KG1 (cell line): Measurements from ENCODE around the gene IL5.
"Not testable (repeated sequence)": the region's sequence is repeated elsewhere in the genome, so short reads cannot be mapped to it uniquely, and the experiment has no call there.

Experiments used
- DNase-seq: peaks from one replicate; lab custom pipeline; 2025; lab: John Stamatoyannopoulos, UW

The IL5 gene

DNA sequence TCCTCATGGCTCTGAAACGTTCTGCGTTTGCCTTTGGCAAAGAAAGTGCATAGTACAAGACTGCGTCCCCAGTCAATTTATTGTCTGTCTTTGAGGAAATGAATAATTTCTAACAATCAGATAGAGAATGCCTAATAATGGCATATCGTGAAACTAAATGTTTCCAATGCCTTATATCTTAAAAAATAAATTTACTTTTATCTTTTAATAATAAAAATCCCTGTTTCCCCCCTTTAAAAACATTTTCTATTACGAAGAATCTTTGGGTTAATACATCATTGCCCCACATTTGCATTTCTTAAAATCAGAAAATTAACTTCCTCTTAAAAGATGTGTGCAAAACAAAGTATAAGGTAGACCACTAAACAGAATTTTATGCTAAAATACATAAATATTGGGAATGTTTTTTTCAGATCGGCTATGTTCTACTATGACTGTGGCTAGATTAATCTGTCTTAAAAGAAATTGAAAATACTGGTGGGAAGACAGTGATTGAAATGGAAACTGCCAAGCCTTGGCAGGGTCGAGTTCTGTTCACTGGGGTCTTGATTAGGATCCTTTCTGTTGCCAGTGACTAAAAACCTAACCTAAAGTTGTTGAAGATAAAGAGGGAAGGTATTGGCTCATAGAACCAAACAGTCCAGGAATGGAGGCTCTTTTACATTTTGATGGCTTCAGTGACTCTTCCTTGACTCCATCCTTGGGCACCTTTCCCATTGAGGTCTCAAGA lies at the start of gene IL5:
Gene IL5 (minus strand): TSS at position 51 of the 730 bp plus-strand sequence. CDS start 44 bp downstream, at position 7.
- no peak for DNase-seq

DNA sequence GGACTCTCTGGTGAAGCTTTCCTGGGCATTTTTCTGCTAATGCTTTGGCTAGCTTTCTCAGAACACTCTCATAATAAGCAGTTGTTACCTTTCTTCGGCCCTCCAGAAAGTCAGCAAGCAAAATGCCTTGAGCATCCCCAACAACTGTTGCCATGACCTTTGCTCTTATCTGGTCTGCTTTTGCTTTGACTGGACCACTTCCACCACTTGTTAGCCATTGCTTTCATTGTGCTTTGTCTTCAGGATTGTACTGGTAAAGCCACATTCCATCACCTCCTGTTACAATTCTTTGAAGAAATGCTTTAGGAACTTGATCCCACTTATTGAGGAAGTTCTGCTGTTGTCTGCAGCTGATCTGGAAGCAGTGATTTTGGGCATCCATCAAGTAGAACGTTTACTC lies 49.2 kb upstream of the IL5 start:
- no peak for DNase-seq

DNA sequence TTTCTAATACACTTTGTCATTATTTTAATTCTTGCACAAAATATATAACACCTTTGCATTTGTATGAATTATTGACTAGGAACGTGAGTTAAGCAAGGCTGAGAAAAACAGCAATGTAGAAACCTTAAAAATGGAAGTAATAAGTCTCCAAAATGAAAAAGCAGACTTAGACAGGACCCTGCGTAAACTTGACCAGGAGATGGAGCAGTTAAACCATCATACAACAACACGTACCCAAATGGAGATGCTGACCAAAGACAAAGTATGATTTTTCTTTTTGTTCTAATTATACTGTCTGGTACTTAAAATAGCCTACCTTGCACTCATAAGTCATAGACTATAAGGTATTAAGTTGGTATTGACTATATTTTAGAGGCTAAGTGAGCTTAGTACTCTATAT lies 47.8 kb upstream of the IL5 start:
- no peak for DNase-seq

DNA sequence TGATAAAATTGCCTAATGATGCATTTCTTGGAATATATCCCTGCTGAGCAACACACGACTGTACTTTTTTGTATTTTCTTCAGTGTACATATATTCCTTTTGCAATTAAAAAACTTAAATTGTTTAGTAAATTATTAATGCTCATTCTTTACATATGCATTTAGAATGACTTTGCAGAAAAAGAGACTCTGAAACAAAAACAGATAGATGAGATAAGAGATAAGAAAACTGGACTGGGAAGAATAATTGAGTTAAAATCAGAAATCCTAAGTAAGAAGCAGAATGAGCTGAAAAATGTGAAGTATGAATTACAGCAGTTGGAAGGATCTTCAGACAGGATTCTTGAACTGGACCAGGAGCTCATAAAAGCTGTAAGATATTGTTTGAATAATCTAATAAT lies 46.1 kb upstream of the IL5 start:
- no peak for DNase-seq

DNA sequence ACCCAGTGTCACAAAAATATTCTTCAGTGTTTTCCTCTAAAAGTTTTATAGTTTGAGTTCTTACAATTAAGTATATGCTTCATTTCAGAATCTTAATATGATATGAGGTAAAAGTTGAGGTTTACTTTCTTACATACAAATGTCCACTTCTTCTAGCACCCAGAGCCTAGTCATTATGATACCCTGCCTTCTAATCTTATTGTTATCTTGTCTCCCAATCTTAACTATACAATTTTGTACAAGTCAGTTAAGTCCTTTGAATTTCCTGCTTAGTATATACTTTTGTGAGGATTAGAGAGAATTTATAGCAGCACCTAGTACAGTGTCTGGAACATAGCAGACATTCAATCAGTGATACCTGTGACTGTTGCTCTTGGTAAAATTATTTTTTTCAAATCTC lies 42.7 kb upstream of the IL5 start:
- no peak for DNase-seq

DNA sequence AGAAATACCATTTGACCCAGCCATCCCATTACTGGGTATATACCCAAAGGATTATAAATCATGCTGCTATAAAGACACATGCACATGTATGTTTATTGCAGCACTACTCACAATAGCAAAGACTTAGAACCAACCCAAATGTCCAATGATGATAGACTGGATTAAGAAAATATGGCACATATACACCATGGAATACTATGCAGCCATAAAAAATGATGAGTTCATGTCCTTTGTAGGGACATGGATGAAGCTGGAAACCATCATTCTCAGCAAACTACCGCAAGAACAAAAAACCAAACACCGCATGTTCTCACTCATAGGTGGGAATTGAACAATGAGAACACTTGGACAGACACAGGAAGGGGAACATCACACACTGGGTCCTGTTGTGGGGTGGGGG lies 41.2 kb upstream of the IL5 start:
- DNase-seq, result not testable (repeated sequence)

DNA sequence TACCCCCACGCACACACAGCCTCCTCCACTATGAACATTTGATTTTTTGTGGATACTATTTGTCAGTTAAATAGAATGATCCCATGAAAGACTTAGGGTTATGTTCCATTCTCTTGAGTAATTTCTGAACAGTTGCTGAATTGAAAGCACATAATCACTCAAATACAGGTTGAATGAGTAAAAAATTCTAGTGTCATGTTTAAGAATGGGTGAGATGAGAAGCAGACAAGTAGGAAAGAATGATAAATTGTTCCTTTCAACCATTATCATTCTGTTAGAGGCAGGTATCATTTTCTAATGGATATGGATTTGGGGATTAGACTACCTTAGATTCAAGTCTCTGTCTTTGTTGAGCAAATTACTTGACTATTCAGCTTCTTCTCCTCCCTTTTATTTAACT lies 32.8 kb upstream of the IL5 start:
- no peak for DNase-seq

DNA sequence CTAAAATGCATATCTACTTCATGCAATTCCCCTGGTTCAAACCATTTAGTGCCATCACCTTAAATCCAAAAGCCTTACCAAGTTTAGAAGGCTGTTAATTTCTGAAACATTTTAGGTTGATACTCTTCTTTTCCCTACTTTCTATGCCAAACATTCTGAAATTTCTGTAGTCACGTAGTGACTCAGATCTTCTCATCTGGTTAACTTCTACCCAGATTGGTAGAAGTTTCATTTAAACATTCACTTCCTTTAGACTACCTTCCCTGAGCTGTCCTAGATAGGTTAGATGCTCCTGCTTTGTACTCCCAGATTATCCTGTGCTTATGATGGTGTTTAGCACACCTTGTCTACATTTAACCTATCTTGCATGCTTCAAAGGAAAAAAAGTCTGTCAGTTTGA lies 23.3 kb upstream of the IL5 start:
- no peak for DNase-seq

DNA sequence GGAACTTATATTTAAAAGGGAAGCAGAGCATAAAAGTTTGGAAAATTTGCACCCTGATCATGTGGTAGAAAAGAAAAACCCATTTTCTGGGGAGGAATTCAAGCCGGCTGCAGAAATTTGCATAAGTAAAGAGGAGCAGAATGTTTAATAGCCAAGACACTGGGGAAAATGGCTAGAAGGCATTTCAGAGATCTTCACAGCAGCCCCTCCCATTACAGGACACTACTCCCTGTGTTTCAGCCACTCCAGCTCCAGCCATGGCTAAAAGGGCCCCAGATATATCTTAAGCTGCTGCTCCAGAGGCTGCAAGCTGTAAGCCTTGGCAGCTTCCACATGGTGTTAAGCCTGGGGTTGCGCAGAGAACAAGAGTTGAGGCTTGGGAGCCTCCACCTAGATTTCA lies 21.2 kb upstream of the IL5 start:
- not testable (repeated sequence) for DNase-seq

DNA sequence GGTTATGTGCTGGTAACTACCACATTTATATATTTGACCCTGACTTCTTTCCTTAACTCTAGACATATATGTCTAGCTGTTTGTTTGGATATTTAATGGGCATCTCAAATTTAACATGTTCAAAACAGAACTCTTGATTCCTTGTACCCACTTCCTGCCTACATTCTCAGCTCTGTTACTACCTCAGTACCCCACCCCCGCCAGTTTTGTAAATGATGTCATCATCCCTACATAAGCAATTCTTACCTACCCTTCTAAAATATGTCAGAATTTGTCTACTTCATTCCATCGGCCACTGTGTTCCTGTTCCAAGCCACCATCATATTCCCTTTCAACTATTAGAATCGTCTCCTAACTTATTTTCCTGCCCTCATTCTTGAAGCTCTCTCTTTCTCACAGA lies 18.3 kb upstream of the IL5 start:
- no peak for DNase-seq

DNA sequence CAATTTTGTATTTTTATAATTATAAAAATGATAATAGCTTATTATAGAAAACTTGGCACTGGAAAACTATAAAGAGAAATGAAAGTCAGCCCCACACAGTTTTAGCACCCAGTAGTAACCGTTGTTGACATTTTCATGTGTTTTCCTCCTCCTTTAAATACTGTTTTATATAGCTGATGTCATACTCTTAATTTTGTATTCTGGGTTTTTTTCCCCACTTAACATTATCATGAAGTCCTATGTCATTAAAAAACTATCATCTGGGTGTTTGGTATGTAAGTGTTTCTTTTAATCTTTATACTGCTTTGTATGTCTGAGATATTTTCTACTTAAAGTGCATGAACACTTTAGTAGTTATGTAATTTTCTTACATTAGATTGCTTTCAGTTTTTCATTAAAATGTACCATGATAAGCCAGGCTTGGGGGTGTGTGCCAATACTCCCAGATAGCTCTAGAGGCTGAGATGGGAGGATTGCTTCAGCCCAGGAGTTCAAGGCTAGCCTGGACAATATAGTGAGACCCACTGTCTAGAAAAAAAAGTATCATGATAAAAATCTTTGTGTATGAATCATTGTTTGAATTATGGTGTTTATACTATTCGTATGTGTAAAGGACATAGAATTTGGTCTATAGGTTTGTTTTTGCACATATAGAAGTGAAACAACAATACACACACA lies 16.2 kb upstream of the IL5 start:
- no peak for DNase-seq

DNA sequence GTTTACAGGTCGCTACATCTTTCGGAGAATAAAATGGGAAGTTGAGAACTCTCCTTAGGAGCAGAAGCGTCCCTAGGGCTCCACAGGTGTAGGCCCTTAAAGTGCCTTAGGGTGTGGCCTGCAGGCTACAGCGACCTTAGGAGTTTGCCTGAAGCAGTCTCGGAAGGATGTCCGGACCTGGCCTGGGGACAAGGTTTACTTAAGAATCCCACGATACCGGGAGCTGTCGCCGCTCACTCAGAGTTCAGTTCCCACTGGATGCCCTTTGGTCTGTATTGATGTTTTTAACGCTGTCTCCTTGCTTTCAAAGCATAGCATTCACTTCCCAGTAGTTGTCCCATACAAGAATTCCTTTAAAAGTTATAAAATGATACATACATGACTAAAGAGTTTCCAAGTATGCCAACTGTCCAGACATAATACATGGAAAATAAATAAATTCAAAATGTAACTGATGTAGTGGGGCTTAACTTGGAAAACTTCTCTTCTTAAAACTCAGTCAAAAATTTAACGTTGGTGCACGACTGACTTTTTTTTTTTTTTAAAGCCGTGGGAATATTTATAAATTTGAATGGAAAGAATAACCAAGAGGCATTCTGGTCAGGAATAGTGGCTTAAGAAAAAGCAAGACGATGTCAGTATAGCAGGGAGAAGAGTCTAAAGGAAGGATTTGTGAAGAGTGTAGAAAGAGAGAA lies 14.3 kb upstream of the IL5 start:
- peak; percentile 0 for DNase-seq

DNA sequence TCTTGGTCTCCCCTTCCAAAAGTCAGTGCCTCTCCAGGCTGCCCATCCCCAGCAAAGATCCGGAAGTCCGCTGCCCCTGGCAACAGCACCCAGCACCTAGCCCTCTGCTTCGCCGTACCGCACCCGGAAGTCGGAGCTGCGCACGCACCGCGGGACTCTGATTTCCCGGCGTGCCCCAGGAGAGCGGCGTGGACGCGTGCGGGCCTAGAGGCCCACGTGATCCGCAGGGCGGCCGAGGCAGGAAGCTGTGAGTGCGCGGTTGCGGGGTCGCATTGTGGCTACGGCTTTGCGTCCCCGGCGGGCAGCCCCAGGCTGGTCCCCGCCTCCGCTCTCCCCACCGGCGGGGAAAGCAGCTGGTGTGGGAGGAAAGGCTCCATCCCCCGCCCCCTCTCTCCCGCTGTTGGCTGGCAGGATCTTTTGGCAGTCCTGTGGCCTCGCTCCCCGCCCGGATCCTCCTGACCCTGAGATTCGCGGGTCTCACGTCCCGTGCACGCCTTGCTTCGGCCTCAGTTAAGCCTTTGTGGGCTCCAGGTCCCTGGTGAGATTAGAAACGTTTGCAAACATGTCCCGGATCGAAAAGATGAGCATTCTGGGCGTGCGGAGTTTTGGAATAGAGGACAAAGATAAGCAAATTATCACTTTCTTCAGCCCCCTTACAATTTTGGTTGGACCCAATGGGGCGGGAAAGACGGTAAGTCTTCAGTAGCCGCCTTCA lies 13.6 kb upstream of the IL5 start, which contains the start of gene RAD50:
Gene RAD50 (plus strand): TSS at position 215 of the 715 bp plus-strand sequence. CDS start 348 bp downstream, at position 563.
- peak; percentile 55 for DNase-seq

DNA sequence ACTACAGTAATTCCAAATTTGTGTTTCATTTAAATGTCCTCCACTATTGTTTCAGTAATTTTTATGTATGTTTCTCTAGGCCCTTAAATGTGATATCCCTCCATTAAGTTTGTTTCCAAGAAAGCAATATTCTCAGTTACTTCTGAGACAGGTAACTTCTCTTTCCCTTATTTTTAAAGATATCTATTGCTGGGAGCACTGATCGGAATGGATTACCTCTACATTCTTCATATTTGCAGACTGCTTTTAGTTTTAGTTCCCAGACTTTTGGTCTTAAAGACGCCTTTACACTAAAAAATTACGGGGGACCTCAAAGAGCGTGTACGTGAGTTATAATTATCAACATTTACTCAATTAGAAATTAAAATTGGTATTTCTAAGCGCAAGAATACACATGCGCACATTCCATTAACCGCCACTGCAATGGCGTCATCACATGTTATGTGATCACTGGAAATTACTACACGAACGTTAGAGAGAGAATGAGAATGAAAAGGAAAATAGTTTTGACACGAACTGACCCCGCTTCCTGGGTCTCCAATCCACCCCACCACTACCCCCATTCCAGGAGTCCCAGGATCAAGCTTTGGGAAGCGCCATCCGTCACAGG lies 12.9 kb upstream of the IL5 start:
- no peak for DNase-seq

DNA sequence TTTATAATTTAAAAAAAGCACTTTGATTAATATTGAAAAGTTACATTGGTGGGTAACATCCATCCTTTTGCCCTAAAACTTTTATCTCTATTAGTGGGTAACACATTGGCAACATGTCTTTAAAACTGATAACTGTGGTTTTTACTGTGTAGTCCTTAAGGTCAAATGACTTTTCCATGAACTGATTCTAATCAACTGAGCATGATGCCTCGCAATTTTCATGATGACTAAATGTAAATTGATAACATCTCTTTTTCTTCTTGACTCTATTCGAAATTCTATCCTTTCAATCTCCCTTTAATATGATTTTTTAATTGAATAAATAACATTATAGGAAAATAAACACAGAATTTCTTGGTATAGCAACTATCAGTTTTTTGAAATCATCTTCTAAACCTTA lies 6.3 kb upstream of the IL5 start:
- DNase-seq, result no peak

DNA sequence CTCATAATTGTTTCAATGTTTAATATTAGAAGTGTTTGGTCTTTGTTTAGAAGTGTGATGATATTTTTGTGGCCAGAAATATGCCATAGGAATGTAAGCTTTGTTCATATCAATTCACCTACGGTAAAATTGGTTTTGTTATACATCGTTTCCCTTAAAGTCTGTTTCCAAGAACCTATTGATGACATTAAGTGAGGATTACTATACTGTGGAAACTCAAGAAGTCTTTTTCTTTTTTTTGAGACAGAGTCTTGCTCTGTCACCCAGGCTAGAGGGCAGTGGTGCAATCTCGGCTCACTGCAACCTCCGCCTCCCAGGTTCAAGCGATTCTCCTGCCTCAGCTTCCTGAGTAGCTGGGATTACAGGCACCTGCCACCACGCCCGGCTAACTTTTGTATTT lies 5.5 kb upstream of the IL5 start:
- not testable (repeated sequence) for DNase-seq

DNA sequence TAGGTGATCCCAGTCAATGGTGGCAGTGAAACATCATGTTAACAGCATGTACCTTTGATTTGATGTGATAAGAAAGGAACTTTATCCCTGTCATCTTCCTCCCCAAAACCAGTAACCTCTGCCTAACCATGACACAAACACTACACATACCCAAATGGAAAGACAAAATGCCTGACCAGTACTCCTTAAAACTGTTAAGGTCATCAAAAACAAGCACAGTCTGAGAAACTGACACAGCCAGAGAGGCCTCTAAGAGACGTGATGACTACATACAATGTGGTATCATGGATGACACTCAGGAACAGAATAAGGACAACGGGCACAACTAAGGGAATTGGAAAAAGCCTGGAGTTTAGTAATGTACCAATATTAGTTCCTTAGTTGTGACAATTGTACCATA lies 3.9 kb upstream of the IL5 start:
- DNase-seq, result no peak

DNA sequence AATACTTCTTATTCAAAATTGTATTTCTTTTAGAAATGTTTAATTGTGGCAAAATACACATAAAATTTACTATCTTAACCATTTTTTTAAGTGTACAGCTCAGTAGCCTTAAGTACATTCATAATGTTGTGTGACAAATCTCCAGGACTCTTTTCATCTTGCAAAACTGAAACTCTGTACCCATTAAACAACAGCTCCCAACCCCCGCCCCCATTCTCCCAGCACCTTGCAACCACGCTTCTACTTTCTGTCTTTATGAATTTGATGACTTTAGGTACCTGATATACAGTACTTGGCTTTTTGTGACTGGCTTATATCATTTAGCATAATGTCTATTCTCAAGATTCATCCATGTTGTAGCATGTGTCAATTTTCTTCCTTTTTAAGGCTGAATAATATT lies 2.8 kb upstream of the IL5 start:
- no peak for DNase-seq

DNA sequence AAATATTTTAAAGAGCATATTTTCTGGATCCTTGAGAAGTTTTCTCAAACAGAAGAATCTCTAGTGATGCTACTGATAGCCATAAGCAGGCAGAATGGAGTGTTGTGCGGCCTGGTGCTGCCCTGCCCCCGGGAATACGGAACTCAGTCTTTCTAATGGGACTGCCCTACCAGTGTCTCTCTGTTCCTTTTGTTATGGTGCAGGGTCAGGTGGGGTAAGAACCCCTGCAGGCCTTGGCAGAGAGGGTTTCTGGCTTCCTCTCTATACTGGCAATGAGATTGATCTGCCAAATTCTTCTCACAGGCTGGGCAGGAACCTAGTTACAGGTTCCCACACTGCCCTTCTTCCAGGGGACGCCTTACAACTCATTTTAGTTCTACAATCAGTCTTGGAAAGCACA lies 2.6 kb downstream of the IL5 start:
- no peak for DNase-seq

DNA sequence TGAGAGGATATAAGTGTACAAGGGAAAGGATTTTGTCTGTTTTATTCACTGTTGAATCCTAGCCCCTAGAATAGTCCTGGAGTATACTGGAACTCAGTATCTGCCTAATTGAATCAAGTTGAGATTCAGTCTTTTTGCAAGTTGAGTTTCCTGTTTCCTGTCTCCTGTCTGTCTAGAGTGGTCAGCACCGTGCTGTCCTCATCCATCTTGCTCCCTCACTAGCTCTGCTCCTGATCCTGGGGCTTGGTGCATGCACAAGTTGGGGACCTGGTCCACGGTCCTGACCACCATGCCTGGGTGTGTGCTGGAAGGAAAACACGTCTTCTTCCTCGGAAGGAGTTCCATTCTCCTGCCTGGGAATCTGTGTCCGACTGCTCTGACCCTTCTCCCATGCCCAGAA lies 3.2 kb downstream of the IL5 start:
- DNase-seq, result no peak

DNA sequence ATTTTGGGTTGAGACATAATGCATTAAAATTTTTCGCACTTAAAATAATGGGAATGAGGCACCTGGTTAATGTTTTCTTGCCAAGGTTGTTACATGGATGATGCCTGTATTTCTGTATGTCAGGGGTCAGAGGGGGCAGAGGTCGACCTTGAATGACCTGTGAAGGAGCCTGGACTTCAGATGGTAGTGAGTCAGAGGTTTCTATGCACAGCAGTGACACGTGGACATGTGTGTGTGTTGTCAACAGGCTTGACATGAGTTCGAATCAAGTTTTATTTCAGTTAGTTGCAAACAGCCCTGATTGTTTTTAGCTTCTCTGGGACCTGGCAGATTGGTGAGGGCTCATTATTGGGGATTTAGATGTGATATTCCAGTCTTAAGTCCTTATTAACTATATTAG lies 3.6 kb downstream of the IL5 start:
- no peak for DNase-seq

DNA sequence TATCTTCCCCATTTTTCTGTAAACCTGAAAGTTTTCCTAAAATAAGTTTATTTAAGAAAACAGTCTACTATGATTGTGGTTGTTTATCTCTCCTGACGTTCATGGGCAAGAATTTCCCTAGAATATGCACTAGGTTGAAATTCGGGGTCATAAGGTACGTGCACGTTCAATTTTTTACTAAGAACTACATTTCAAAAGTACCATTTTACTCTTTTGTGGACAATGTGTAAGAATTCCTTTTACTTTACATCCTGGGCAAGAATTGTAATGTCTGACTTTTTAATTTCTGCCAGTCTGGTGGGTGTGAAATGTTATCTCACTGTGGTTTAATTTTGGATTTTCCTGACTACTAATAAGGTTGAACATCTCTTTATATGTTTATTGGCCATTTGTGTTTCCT lies 12.4 kb downstream of the IL5 start:
- no peak for DNase-seq
